ENCODE measurements around the gene NMT2.

Gene NMT2

GRCh38 chr10:15200626-15201025 is 32.1 kb upstream of the NMT2 start:
- H3K79me1 ChIP-seq (ENCODE audit: low read depth, low read length) = no peaks in the 10 kb centered on the region
- no peak overlapping the region for H3K4ac ChIP-seq (ENCODE audit: low read length)
- H3K4me3 ChIP-seq (ENCODE audit: low read length in 2 of 2) = no peak overlapping the region
- H2BK120ac ChIP-seq (ENCODE audit: low read depth, low read length) = no peak overlapping the region
- H3K36me3 ChIP-seq (replicated peaks in 1 of 2; ENCODE audit: control insufficient read depth in 2 of 2, insufficient read depth in 2 of 2, low read length in 2 of 2) = no peaks in the 10 kb centered on the region
- H3K4me2 ChIP-seq (ENCODE audit: insufficient read depth, low read length, poor library complexity, severe bottlenecking) = no peak overlapping the region
- no peak overlapping the region for H4K8ac ChIP-seq (ENCODE audit: low read depth, low read length)
- H2AK5ac ChIP-seq (ENCODE audit: low read depth, low read length) = no peak overlapping the region
- no peak overlapping the region for H2BK12ac ChIP-seq (ENCODE audit: low read length)
- H3K23ac ChIP-seq (ENCODE audit: low read depth, low read length, poor library complexity) = no peak overlapping the region
- no peak overlapping the region for H3K14ac ChIP-seq (ENCODE audit: low read length)
- no peak overlapping the region for H2AFZ ChIP-seq (ENCODE audit: low read length)
- H4K91ac ChIP-seq (ENCODE audit: low read depth, low read length, poor library complexity) = no peak overlapping the region
- H2BK15ac ChIP-seq (ENCODE audit: low read length) = no peak overlapping the region
- H3K9me3 ChIP-seq (replicated peaks in 1 of 2; ENCODE audit: control insufficient read depth in 2 of 2, insufficient read depth in 1 of 2, low read depth in 1 of 2, low read length in 2 of 2) = no peaks in the 10 kb centered on the region
- no CpG with 5 or more reads among the region's 2 CpGs for WGBS, 2 donors (ENCODE audit: extremely low coverage in 2 of 2, insufficient read length in 2 of 2, insufficient replicate concordance in 1 of 2)
- no peak overlapping the region for H3K27ac ChIP-seq (replicated peaks; ENCODE audit: low read length)
- no peaks in the 10 kb centered on the region for H3K27me3 ChIP-seq (ENCODE audit: control insufficient read depth in 3 of 3, insufficient read depth in 3 of 3, low read depth in 1 of 3, low read length in 3 of 3)
- peaks cover 0 to 2% of the 10 kb centered on the region in 2 donors for H3K4me1 ChIP-seq (ENCODE audit: control insufficient read depth in 2 of 2, insufficient read depth in 1 of 2, low read depth in 1 of 2, low read length in 2 of 2)
- H3K18ac ChIP-seq (ENCODE audit: low read length) = no peak overlapping the region
- H3K9ac ChIP-seq (ENCODE audit: low read depth, low read length, poor library complexity) = no peak overlapping the region
- H2BK5ac ChIP-seq (ENCODE audit: low read length) = no peak overlapping the region
- DNase-seq (ENCODE audit: low spot score) = no peak

GRCh38 chr10:15197911-15198310 is 29.4 kb upstream of the NMT2 start:
- Histone ChIP-seq H4K8ac (ENCODE audit: low read depth, low read length) (no peak overlapping the region), H2BK15ac (ENCODE audit: low read length) (no peak overlapping the region), H2BK12ac (ENCODE audit: low read length) (no peak overlapping the region), H3K9me3 (replicated peaks in 1 of 2; ENCODE audit: control insufficient read depth in 2 of 2, insufficient read depth in 1 of 2, low read depth in 1 of 2, low read length in 2 of 2) (no peaks in the 10 kb centered on the region), H3K23ac (ENCODE audit: low read depth, low read length, poor library complexity) (no peak overlapping the region), H2BK5ac (ENCODE audit: low read length) (no peak overlapping the region), H3K4me1 (ENCODE audit: control insufficient read depth in 2 of 2, insufficient read depth in 1 of 2, low read depth in 1 of 2, low read length in 2 of 2) (peaks cover 0 to 2% of the 10 kb centered on the region in 2 donors), H2AK5ac (ENCODE audit: low read depth, low read length) (no peak overlapping the region), H3K79me1 (ENCODE audit: low read depth, low read length) (no peaks in the 10 kb centered on the region), H3K4me2 (ENCODE audit: insufficient read depth, low read length, poor library complexity, severe bottlenecking) (no peak overlapping the region), H3K4me3 (ENCODE audit: low read length in 2 of 2) (no peak overlapping the region), H3K4ac (ENCODE audit: low read length) (no peak overlapping the region), H2AFZ (ENCODE audit: low read length) (no peak overlapping the region), H3K9ac (ENCODE audit: low read depth, low read length, poor library complexity) (no peak overlapping the region), H3K27ac (replicated peaks; ENCODE audit: low read length) (no peak overlapping the region), H2BK120ac (ENCODE audit: low read depth, low read length) (no peak overlapping the region), H3K18ac (ENCODE audit: low read length) (no peak overlapping the region), H3K36me3 (replicated peaks in 1 of 2; ENCODE audit: control insufficient read depth in 2 of 2, insufficient read depth in 2 of 2, low read length in 2 of 2) (no peaks in the 10 kb centered on the region), H3K14ac (ENCODE audit: low read length) (no peak overlapping the region), H4K91ac (ENCODE audit: low read depth, low read length, poor library complexity) (no peak overlapping the region), H3K27me3 (ENCODE audit: control insufficient read depth in 3 of 3, insufficient read depth in 3 of 3, low read depth in 1 of 3, low read length in 3 of 3) (no peaks in the 10 kb centered on the region)
- no CpG with 5 or more reads among the region's 4 CpGs for WGBS, 2 donors (ENCODE audit: extremely low coverage in 2 of 2, insufficient read length in 2 of 2, insufficient replicate concordance in 1 of 2)
- DNase-seq (ENCODE audit: low spot score) = no peak

- Histone ChIP-seq H3K4ac (ENCODE audit: low read length) (no peak overlapping the region), H3K4me2 (ENCODE audit: insufficient read depth, low read length, poor library complexity, severe bottlenecking) (no peak overlapping the region), H2AK5ac (ENCODE audit: low read depth, low read length) (no peak overlapping the region), H3K4me1 (ENCODE audit: control insufficient read depth in 2 of 2, insufficient read depth in 1 of 2, low read depth in 1 of 2, low read length in 2 of 2) (peaks cover 0 to 2% of the 10 kb centered on the region in 2 donors), H3K14ac (ENCODE audit: low read length) (no peak overlapping the region), H2AFZ (ENCODE audit: low read length) (no peak overlapping the region), H4K91ac (ENCODE audit: low read depth, low read length, poor library complexity) (no peak overlapping the region), H3K18ac (ENCODE audit: low read length) (no peak overlapping the region), H2BK12ac (ENCODE audit: low read length) (no peak overlapping the region), H2BK5ac (ENCODE audit: low read length) (no peak overlapping the region), H3K36me3 (replicated peaks in 1 of 2; ENCODE audit: control insufficient read depth in 2 of 2, insufficient read depth in 2 of 2, low read length in 2 of 2) (no peaks in the 10 kb centered on the region), H3K4me3 (ENCODE audit: low read length in 2 of 2) (no peak overlapping the region), H3K27ac (replicated peaks; ENCODE audit: low read length) (no peak overlapping the region), H3K9me3 (replicated peaks in 1 of 2; ENCODE audit: control insufficient read depth in 2 of 2, insufficient read depth in 1 of 2, low read depth in 1 of 2, low read length in 2 of 2) (no peaks in the 10 kb centered on the region), H4K8ac (ENCODE audit: low read depth, low read length) (no peak overlapping the region), H3K9ac (ENCODE audit: low read depth, low read length, poor library complexity) (no peak overlapping the region), H2BK15ac (ENCODE audit: low read length) (no peak overlapping the region), H3K79me1 (ENCODE audit: low read depth, low read length) (no peaks in the 10 kb centered on the region), H2BK120ac (ENCODE audit: low read depth, low read length) (no peak overlapping the region), H3K23ac (ENCODE audit: low read depth, low read length, poor library complexity) (no peak overlapping the region), H3K27me3 (ENCODE audit: control insufficient read depth in 3 of 3, insufficient read depth in 3 of 3, low read depth in 1 of 3, low read length in 3 of 3) (no peaks in the 10 kb centered on the region)
- WGBS, 2 donors (ENCODE audit: extremely low coverage in 2 of 2, insufficient read length in 2 of 2, insufficient replicate concordance in 1 of 2) = no CpG with 5 or more reads among the region's 2 CpGs
- no peak for DNase-seq (ENCODE audit: low spot score)
Observed at GRCh38 chr10:15197276-15197675, 28.8 kb upstream of the NMT2 start.

- H3K23ac ChIP-seq (ENCODE audit: low read depth, low read length, poor library complexity) = no peak overlapping the region
- no peak overlapping the region for H3K27ac ChIP-seq (replicated peaks; ENCODE audit: low read length)
- no peak overlapping the region for H2AK5ac ChIP-seq (ENCODE audit: low read depth, low read length)
- no peak overlapping the region for H2AFZ ChIP-seq (ENCODE audit: low read length)
- H3K9me3 ChIP-seq (replicated peaks in 1 of 2; ENCODE audit: control insufficient read depth in 2 of 2, insufficient read depth in 1 of 2, low read depth in 1 of 2, low read length in 2 of 2) = no peaks in the 10 kb centered on the region
- DNase-seq (ENCODE audit: low spot score) = no peak
- H2BK120ac ChIP-seq (ENCODE audit: low read depth, low read length) = no peak overlapping the region
- no peak overlapping the region for H3K14ac ChIP-seq (ENCODE audit: low read length)
- H3K36me3 ChIP-seq (replicated peaks in 1 of 2; ENCODE audit: control insufficient read depth in 2 of 2, insufficient read depth in 2 of 2, low read length in 2 of 2) = no peaks in the 10 kb centered on the region
- peaks cover 0 to 2% of the 10 kb centered on the region in 2 donors for H3K4me1 ChIP-seq (ENCODE audit: control insufficient read depth in 2 of 2, insufficient read depth in 1 of 2, low read depth in 1 of 2, low read length in 2 of 2)
- H3K4me3 ChIP-seq (ENCODE audit: low read length in 2 of 2) = no peak overlapping the region
- WGBS, 2 donors (ENCODE audit: extremely low coverage in 2 of 2, insufficient read length in 2 of 2, insufficient replicate concordance in 1 of 2) = no CpG with 5 or more reads among the region's 12 CpGs
- no peaks in the 10 kb centered on the region for H3K79me1 ChIP-seq (ENCODE audit: low read depth, low read length)
- H3K4ac ChIP-seq (ENCODE audit: low read length) = no peak overlapping the region
- no peaks in the 10 kb centered on the region for H3K27me3 ChIP-seq (ENCODE audit: control insufficient read depth in 3 of 3, insufficient read depth in 3 of 3, low read depth in 1 of 3, low read length in 3 of 3)
- no peak overlapping the region for H3K18ac ChIP-seq (ENCODE audit: low read length)
- no peak overlapping the region for H2BK15ac ChIP-seq (ENCODE audit: low read length)
- peak overlapping the region; percentile 35 for H3K9ac ChIP-seq (ENCODE audit: low read depth, low read length, poor library complexity)
- H2BK5ac ChIP-seq (ENCODE audit: low read length) = no peak overlapping the region
- no peak overlapping the region for H4K8ac ChIP-seq (ENCODE audit: low read depth, low read length)
- no peak overlapping the region for H2BK12ac ChIP-seq (ENCODE audit: low read length)
- no peak overlapping the region for H3K4me2 ChIP-seq (ENCODE audit: insufficient read depth, low read length, poor library complexity, severe bottlenecking)
- no peak overlapping the region for H4K91ac ChIP-seq (ENCODE audit: low read depth, low read length, poor library complexity)
Observed at GRCh38 chr10:15196021-15196834, 27.7 kb upstream of the NMT2 start.

All from neuronal stem cell (in vitro differentiated cells).